Glutamatergic neuron (in vitro differentiated cells): Measurements from ENCODE around the gene LTA. TPM values are rescaled to one million over a fixed set of nuclear protein-coding genes. Genes with fewer than 3 reads are reported as not detected.

Source experiments
- DNase-seq: peaks from one replicate; pipeline ENCODE4 v3.0.0; 2022
- H3K27ac Mint-ChIP-seq: one replicate; pipeline ENCODE4 v1.8.0; 2020; ENCODE audit warnings: mild to moderate bottlenecking, mixed read lengths, inconsistent platforms; ENCODE audit not compliant: unreplicated experiment
- H3K27me3 Mint-ChIP-seq: one replicate; pipeline ENCODE4 v1.8.0; 2020; ENCODE audit warnings: mild to moderate bottlenecking, moderate library complexity, mixed read lengths, inconsistent platforms; ENCODE audit not compliant: unreplicated experiment
- H3K36me3 Mint-ChIP-seq: one replicate; pipeline ENCODE4 v1.8.0; 2020; ENCODE audit warnings: mild to moderate bottlenecking, mixed read lengths, inconsistent platforms; ENCODE audit not compliant: unreplicated experiment
- H3K4me1 Mint-ChIP-seq: one replicate; pipeline ENCODE4 v1.8.0; 2020; ENCODE audit warnings: mild to moderate bottlenecking, low read depth, mixed read lengths, inconsistent platforms; ENCODE audit not compliant: unreplicated experiment
- H3K4me3 Mint-ChIP-seq: one replicate; pipeline ENCODE4 v1.8.0; 2020; ENCODE audit warnings: mild to moderate bottlenecking, mixed read lengths, inconsistent platforms; ENCODE audit not compliant: unreplicated experiment
- H3K9me3 Mint-ChIP-seq: one replicate; pipeline ENCODE4 v1.8.0; 2020; ENCODE audit warnings: mild to moderate bottlenecking, moderate library complexity, mixed read lengths, inconsistent platforms; ENCODE audit not compliant: unreplicated experiment
- total RNA-seq: library from RNA; stranded (reverse); fragmentation: NEBNext Ultra II Directional; extraction: Animal tissue kit (Norgen Biotek cat#: 25700); gene quantifications from one replicate; pipeline ENCODE4 v1.2.1, GENCODE V29; 2021; ENCODE audit not compliant: unreplicated experiment
- TF ChIP-seq, protein P1 (sequence below): fragments of 200-600 bp; sonication (generic); IDR thresholded peaks from one replicate; pipeline ENCODE4 v1.5.0; 2021; ENCODE audit not compliant: partially characterized antibody, unreplicated experiment

LTA gene
- total RNA-seq, 1 donor from 2014 or later, result not detected

DNA sequence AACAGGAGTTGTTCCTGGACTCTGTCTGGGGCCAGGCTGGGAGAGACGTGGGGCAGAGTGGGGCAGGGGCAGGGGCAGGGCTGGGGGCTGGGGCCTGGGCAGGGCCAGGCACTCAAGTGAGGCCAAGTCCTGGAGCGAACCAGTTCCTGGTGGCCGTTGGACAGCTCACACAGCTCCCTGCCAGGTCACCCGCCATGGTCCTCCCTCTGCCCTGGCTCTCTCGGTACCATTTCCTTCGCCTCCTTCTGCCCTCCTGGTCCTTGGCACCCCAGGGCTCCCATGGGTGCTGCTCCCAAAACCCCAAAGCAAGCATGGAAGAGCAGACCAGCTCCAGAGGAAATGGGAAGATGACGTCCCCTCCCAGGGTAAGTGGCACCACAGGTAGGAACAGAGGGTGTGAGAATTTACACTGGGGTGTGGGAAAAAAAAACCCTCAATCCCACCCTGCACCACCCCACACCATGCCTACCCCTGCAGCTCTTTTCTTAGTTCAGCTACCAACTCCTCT is 43.2 kb upstream of the LTA start, which contains the start of gene MCCD1:
MCCD1 (plus strand) TSS at position 142 of the 508 bp plus-strand sequence; CDS start at position 195, 53 bp downstream.
- Mint-ChIP-seq H3K4me1 (peaks cover 3% of the 10 kb centered on the region), H3K27ac (no peak within 1 kb of the TSS), H3K36me3 (peaks cover 8% of the 10 kb centered on the region), H3K4me3 (no peak within 1 kb of the TSS), H3K9me3 (no peaks in the 10 kb centered on the region), H3K27me3 (peaks cover 6% of the 10 kb centered on the region)
- DNase-seq, result no peak
- TF ChIP-seq, protein P1, sequence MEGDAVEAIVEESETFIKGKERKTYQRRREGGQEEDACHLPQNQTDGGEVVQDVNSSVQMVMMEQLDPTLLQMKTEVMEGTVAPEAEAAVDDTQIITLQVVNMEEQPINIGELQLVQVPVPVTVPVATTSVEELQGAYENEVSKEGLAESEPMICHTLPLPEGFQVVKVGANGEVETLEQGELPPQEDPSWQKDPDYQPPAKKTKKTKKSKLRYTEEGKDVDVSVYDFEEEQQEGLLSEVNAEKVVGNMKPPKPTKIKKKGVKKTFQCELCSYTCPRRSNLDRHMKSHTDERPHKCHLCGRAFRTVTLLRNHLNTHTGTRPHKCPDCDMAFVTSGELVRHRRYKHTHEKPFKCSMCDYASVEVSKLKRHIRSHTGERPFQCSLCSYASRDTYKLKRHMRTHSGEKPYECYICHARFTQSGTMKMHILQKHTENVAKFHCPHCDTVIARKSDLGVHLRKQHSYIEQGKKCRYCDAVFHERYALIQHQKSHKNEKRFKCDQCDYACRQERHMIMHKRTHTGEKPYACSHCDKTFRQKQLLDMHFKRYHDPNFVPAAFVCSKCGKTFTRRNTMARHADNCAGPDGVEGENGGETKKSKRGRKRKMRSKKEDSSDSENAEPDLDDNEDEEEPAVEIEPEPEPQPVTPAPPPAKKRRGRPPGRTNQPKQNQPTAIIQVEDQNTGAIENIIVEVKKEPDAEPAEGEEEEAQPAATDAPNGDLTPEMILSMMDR, result no peak

- peaks cover 8% of the 10 kb centered on the region for H3K36me3 Mint-ChIP-seq
- no peak for DNase-seq
- peaks cover 3% of the 10 kb centered on the region for H3K4me1 Mint-ChIP-seq
Measured at GRCh38 chr6:31529329-31530150, 42.5 kb upstream of the LTA start.

DNA sequence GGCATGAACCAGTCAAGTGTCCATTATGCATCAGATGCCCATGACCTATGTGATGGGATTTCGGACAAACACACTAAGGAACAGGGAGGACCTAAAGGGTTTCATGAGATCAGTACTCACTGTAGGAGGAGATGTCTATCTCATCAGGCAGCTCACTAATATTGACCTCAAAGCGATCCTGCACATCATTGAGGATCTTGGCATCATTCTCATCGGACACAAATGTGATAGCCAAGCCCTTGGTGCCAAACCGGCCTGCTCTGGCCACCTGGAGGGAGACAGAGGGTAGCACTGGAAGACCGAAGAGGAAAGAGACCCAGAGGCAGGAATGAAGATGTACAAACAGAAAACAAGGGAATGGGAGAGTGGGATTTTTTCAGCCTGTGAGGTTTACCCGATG is 41.4 kb upstream of the LTA start:
- no peak overlapping the region for H3K4me3 Mint-ChIP-seq
- H3K27ac Mint-ChIP-seq, result no peak overlapping the region
- H3K9me3 Mint-ChIP-seq, result peaks cover 3% of the 10 kb centered on the region
- TF ChIP-seq, protein P1, result no peak
- H3K27me3 Mint-ChIP-seq, result peaks cover 8% of the 10 kb centered on the region
- H3K4me1 Mint-ChIP-seq, result peaks cover 3% of the 10 kb centered on the region
- no peak for DNase-seq
- peaks cover 8% of the 10 kb centered on the region for H3K36me3 Mint-ChIP-seq

More at GRCh38 chr6:31529329-31530150, 42.5 kb upstream of the LTA start:
- peaks cover 8% of the 10 kb centered on the region for H3K27me3 Mint-ChIP-seq
- no peak overlapping the region for H3K27ac Mint-ChIP-seq
- H3K9me3 Mint-ChIP-seq, result peaks cover 2% of the 10 kb centered on the region
- no peak overlapping the region for H3K4me3 Mint-ChIP-seq
- TF ChIP-seq, protein P1, result no peak

- peaks cover 3% of the 10 kb centered on the region for H3K4me1 Mint-ChIP-seq
- no peak overlapping the region for H3K27ac Mint-ChIP-seq
- H3K36me3 Mint-ChIP-seq, result peaks cover 8% of the 10 kb centered on the region
- DNase-seq, result no peak
- H3K4me3 Mint-ChIP-seq, result no peak overlapping the region
- H3K9me3 Mint-ChIP-seq, result peaks cover 3% of the 10 kb centered on the region
- TF ChIP-seq, protein P1, result no peak
- peaks cover 8% of the 10 kb centered on the region for H3K27me3 Mint-ChIP-seq
Measured at GRCh38 chr6:31531162-31531561, 40.9 kb upstream of the LTA start.
